HG02885 (cell line): Measurements from ENCODE around the gene ST3GAL6.
A peak's percentile ranks its signal among the peaks of the same experiment; 100 is the strongest.

Source experiments
- ATAC-seq: cut with Tn5 transposase; IDR thresholded peaks from one replicate; pipeline ENCODE4 v1.9.1; 2021; ENCODE audit warnings: mild to moderate bottlenecking; ENCODE audit not compliant: unreplicated experiment, poor library complexity

ST3GAL6 gene

GRCh38 chr3:98737301-98737700 is 25.8 kb upstream of the ST3GAL6 start:
- no peak for ATAC-seq

GRCh38 chr3:98739266-98739665 is 23.9 kb upstream of the ST3GAL6 start:
- peak; percentile 31 for ATAC-seq

- ATAC-seq: no peak
These were observed 22.8 kb upstream of the ST3GAL6 start for GRCh38 chr3:98740324-98740723.

GRCh38 chr3:98741121-98741716 is 21.9 kb upstream of the ST3GAL6 start:
- ATAC-seq: no peak

GRCh38 chr3:98743071-98743470 is 20.1 kb upstream of the ST3GAL6 start:
- ATAC-seq: no peak

- ATAC-seq: peak; percentile 50
These were observed 18.9 kb upstream of the ST3GAL6 start for GRCh38 chr3:98744283-98744682.

GRCh38 chr3:98745718-98746117 is 17.4 kb upstream of the ST3GAL6 start:
- no peak for ATAC-seq

GRCh38 chr3:98746122-98746521 is 17.0 kb upstream of the ST3GAL6 start:
- no peak for ATAC-seq

- no peak for ATAC-seq
These were observed 16.3 kb upstream of the ST3GAL6 start for GRCh38 chr3:98746882-98747281.

- no peak for ATAC-seq
These were observed 12.7 kb upstream of the ST3GAL6 start for GRCh38 chr3:98750276-98750919.

GRCh38 chr3:98754483-98754882 is 8.7 kb upstream of the ST3GAL6 start:
- ATAC-seq: no peak

- ATAC-seq: no peak
These were observed 7.5 kb upstream of the ST3GAL6 start for GRCh38 chr3:98755601-98756000.

- ATAC-seq: no peak
These were observed 3.5 kb upstream of the ST3GAL6 start for GRCh38 chr3:98759629-98760028.

- no peak for ATAC-seq
These were observed 1.4 kb upstream of the ST3GAL6 start for GRCh38 chr3:98761643-98762229.

- ATAC-seq: no peak
These were observed 779 bp downstream of the ST3GAL6 start for GRCh38 chr3:98763819-98764418.

GRCh38 chr3:98764472-98764884 is 1.3 kb downstream of the ST3GAL6 start:
- ATAC-seq: no peak

- no peak for ATAC-seq
These were observed 2.6 kb downstream of the ST3GAL6 start for GRCh38 chr3:98765721-98766120.

- ATAC-seq: no peak
These were observed 3.8 kb downstream of the ST3GAL6 start for GRCh38 chr3:98766924-98767323.

GRCh38 chr3:98768961-98769360 is 5.8 kb downstream of the ST3GAL6 start:
- ATAC-seq: no peak

GRCh38 chr3:98769448-98769847 is 6.3 kb downstream of the ST3GAL6 start:
- no peak for ATAC-seq

- ATAC-seq: no peak
These were observed 7.3 kb downstream of the ST3GAL6 start for GRCh38 chr3:98770261-98771039.
